ENCODE data around the gene RYR1. TPM values are rescaled to one million over a fixed set of nuclear protein-coding genes. Genes with fewer than 3 reads are reported as not detected.

RYR1 gene
- total and polyA plus RNA-seq, 2 of the 8 experiments (the other 6 are each of a cell fraction or from before 2014, with no cell fraction given) = 5.8 to 11.8 TPM

- 86% methylated on average over 8 of the region's 8 CpGs; no CpG with 5 or more reads in 1 of the 2 experiments for WGBS, 2 experiments (ENCODE audit: extremely low coverage in 1 of 2, insufficient coverage in 1 of 2, insufficient read length in 1 of 2, insufficient replicate concordance in 2 of 2, low coverage in 1 of 2, low lambda C conversion rate in 2 of 2, missing lambda C conversion rate in 1 of 2)
- no peak overlapping the region for H2BK5ac ChIP-seq (ENCODE audit: low read depth, low read length)
- H4K5ac ChIP-seq (ENCODE audit: insufficient read length, low read depth, low read length) = no peak overlapping the region
- H3K36me3 ChIP-seq (ENCODE audit: control insufficient read depth in 2 of 4, insufficient read depth in 4 of 4, low read length in 3 of 4) = peaks cover 3 to 28% (median 7%) of the 10 kb centered on the region in 4 experiments; a peak in 5 of 8 replicates
- H2BK12ac ChIP-seq (ENCODE audit: low read depth, low read length) = no peak overlapping the region
- DNase-seq (ENCODE audit: low read depth in 1 of 2, low spot score in 2 of 2) (no peak), FAIRE-seq (no peak)
- H3K18ac ChIP-seq (ENCODE audit: extremely low read depth, low read length) = no peak overlapping the region
- peaks cover 5% of the 10 kb centered on the region; the same call in 1 of the 2 replicates for H3K23me2 ChIP-seq (ENCODE audit: low read depth, low read length)
- no peak overlapping the region for H3K4ac ChIP-seq (replicated peaks; ENCODE audit: insufficient read length, low read depth, low read length)
- no peak overlapping the region for H3K4me3 ChIP-seq (ENCODE audit: extremely low read depth in 1 of 4, insufficient read depth in 2 of 4, low read depth in 3 of 4, low read length in 4 of 4)
- no peaks in the 10 kb centered on the region for H3K79me1 ChIP-seq (ENCODE audit: low read depth, low read length)
- H3K27ac ChIP-seq (ENCODE audit: low read depth, low read length) = no peak overlapping the region
- H2AK5ac ChIP-seq (ENCODE audit: low read depth, low read length) = no peak overlapping the region
- H3K27me3 ChIP-seq (replicated peaks in 1 of 4; ENCODE audit: control insufficient read depth in 3 of 4, extremely low read depth in 1 of 4, insufficient read depth in 3 of 4, low read length in 3 of 4) = no peaks in the 10 kb centered on the region
- H4K8ac ChIP-seq (ENCODE audit: extremely low read depth, insufficient read depth, low read length) = no peak overlapping the region
- H3K14ac ChIP-seq (ENCODE audit: insufficient read length) = no peak overlapping the region
- H4K91ac ChIP-seq (replicated peaks; ENCODE audit: insufficient read length, low read length) = no peak overlapping the region
- no peaks in the 10 kb centered on the region for H3K4me1 ChIP-seq (replicated peaks in 1 of 4; ENCODE audit: control insufficient read depth in 3 of 4, insufficient read depth in 4 of 4, low read length in 3 of 4)
- peaks cover 0 to 2% of the 10 kb centered on the region in 2 experiments for H4K20me1 ChIP-seq (replicated peaks in 1 of 2; ENCODE audit: control insufficient read depth in 1 of 2, insufficient read depth in 2 of 2, low read length in 2 of 2)
- H2BK20ac ChIP-seq (ENCODE audit: low read length) = no peak overlapping the region
- no peak overlapping the region for H3K9ac ChIP-seq (replicated peaks in 1 of 4; ENCODE audit: extremely low read depth in 1 of 4, low read depth in 3 of 4, low read length in 3 of 4)
- no peak overlapping the region for H3K4me2 ChIP-seq (ENCODE audit: insufficient read depth in 1 of 2, low read depth in 2 of 2, low read length in 2 of 2)
- CTCF ChIA-PET (ENCODE audit: partially characterized antibody) = interaction anchor here (1.2 to 2.2 kb wide), 2 partner anchors 10 to 79 kb away, joined by 3 to 9 read pairs; partner anchors contain the start of gene FAM98C
- H2AFZ ChIP-seq (ENCODE audit: low read length) = no peak overlapping the region
- POLR2A ChIA-PET (ENCODE audit: partially characterized antibody) = no interaction called here
- no peak overlapping the region for H2BK120ac ChIP-seq (replicated peaks; ENCODE audit: low read depth, low read length)
- no peaks in the 10 kb centered on the region for H3K9me3 ChIP-seq (ENCODE audit: insufficient read depth in 2 of 2, low read depth in 1 of 2, low read length in 1 of 2)
- H2BK15ac ChIP-seq (ENCODE audit: low read length) = no peak overlapping the region
- no peaks in the 10 kb centered on the region for H3K79me2 ChIP-seq (ENCODE audit: control insufficient read depth in 1 of 2, insufficient read depth in 2 of 2, low read length in 2 of 2)
- TF ChIP-seq CHD1 (IDR thresholded peaks at IDR 0.05; ENCODE audit: low read depth, low read length) (no peak), KDM4A (IDR thresholded peaks at IDR 0.05; ENCODE audit: low read depth, low read length, severe bottlenecking) (no peak), CTCF (IDR thresholded peaks at IDR 0.05; ENCODE audit: control extremely low read depth in 1 of 3, insufficient read depth in 1 of 3, low read depth in 1 of 3, low read length in 3 of 3) (no peak), CREB1 (IDR thresholded peaks at IDR 0.05) (no peak), JUN (IDR thresholded peaks at IDR 0.05; ENCODE audit: low read depth, low read length) (no peak), TEAD4 (IDR thresholded peaks at IDR 0.05; ENCODE audit: low read depth, low read length) (no peak), EP300 (IDR thresholded peaks at IDR 0.05; ENCODE audit: borderline replicate concordance in 1 of 2, low read depth in 2 of 2, low read length in 2 of 2) (no peak), POU5F1 (IDR thresholded peaks at IDR 0.05; ENCODE audit: low read depth, low read length) (no peak), ATF3 (IDR thresholded peaks at IDR 0.05; ENCODE audit: insufficient read depth, low read depth, low read length) (no peak)
- no peak overlapping the region for H3K23ac ChIP-seq (ENCODE audit: insufficient read length)
- H3K56ac ChIP-seq (replicated peaks; ENCODE audit: insufficient read length, low read depth, low read length) = no peak overlapping the region
Observed at GRCh38 chr19:38482496-38482895, 49.0 kb downstream of the RYR1 start.
